GM03348 (cell line): Measurements from ENCODE around the gene RSPH9.

Experiments used
- DNase-seq: peaks from one replicate; pipeline ENCODE4 v3.0.0; 2012; ENCODE audit warnings: low spot score

Gene RSPH9

DNA sequence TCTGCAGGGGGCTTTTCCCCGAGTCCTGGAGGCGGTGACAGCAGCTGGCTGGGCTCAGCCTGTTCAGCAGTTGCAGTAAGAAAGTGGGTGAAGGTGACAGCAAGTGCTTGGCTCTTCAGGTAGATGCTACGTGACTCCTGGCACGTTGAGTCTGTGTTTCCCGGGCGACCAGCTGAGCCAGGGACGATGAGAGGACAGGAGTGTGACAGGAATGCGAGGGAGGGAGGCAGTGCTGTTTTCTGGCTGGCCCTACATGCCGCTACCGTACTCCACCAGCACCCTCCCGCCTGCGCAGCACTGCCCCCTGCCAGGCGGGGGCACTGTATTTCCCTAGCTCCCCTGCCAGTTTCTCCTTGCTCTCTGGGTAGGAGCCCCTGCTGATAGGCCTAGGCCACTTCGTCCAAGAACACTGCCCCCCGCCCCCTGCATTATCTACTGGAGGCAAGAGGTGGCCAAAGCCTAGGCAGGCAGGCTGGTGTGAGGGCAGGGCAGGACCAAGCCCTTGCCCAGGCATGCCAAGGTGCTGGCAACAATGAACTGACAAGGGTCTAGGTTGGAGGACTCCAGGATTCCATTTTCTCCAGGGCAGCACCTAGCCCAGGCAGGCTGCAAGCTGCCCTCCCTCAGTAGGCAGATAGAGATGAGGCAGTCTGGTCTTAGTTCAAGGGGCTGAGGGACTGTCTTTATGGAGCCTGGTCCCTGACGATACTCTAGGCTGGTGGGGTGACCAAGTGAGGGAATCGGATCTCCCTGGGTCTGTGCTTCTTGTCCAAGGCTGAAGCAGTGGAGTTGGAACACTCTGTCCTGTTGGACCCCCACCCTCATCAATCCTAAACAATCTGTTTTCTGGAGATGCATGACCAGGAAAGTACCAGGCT, 23.6 kb downstream of the RSPH9 start:
- peak; percentile 83 for DNase-seq

DNA sequence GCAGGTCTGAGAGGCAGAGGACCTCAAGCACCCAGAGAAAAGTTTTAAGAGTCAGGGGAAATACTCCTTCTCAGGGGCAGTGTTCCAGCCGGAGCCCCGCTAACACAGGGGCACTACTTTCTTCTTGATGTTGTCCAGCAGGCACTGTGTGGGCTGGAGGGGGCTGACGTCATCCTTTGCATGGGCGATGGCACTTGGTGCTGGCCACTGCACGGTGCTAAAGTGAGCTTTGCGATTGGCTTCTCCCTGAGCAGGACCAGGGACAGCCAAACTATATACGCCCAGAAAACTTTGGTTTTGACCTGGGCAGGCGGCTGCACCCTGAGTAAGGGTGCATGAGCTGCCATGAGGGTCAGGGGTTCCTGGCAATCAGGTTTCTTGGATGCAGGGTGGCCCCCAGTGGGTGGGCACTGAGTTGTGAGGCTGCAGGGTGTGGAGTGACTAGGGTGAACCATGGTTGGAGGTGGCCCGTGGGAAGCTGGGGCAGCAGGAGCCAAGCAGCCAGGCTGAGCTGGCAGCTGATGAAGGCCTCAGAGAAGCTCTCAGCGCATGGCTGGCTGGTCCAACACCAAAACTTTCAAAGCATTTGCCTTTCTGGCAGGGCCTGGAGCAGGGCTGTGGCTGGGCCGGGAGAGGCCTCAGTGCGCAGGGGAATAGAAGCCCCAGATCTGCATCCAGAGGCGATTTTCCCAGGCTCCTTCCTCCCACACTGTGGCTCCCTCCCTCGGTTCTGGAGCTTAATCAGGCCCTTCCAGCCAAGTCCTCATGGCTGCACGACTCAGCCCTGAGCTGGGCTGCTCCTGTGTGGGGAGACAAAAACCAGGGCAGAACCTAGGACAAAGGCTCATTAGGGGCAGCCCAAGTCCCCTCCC, 24.4 kb downstream of the RSPH9 start:
- peak; percentile 81 for DNase-seq

DNA sequence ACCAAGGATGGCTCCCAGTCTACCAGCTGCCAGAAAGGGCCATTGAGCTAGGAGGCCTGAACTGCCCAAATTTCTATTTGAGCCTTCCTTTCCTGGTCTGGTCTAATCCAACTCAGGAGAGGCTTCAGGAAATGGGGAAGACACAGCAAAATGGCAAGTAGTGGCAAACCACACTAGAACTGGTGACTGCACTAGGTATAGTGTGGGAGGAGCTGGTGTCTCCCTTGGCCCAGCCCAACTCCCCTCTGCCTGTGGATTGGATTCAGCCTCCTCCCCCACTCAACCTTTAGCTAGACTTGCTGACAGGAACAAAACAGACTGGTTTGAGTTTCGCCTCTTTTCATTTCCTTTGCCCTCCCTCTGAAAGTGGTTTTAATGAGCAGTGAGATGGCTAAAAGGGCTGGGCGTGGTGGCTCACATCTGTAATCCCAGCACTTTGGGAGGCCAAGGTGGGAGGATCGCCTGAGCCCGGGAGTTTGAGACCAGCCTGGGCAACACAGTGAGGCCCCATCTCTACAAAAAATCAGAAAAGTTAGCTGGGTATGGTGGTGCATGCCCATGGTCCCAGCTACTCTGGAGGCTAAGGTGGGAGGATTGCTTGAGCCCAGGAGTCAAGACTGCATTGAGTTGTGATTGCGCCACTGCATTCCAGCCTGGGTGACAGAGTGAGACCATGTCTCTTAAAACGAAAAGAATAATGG, 25.2 kb downstream of the RSPH9 start:
- DNase-seq = no peak

DNA sequence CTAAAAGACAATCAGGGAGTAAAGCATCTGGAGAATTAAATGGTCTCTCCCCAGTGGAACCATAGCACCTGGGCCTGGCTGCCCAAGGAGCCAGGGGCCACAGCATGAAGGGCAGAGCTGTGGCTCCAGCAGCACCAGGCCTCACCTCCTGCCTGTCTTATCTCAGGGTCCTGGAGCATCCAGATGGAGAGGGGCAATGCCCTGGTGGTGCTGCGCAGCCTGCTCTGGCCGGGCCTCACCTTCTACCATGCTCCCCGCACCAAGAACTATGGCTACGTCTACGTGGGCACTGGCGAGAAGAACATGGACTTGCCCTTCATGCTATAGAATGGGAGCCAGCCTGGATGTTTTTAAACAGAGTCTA, 25.8 kb downstream of the RSPH9 start:
- no peak for DNase-seq

DNA sequence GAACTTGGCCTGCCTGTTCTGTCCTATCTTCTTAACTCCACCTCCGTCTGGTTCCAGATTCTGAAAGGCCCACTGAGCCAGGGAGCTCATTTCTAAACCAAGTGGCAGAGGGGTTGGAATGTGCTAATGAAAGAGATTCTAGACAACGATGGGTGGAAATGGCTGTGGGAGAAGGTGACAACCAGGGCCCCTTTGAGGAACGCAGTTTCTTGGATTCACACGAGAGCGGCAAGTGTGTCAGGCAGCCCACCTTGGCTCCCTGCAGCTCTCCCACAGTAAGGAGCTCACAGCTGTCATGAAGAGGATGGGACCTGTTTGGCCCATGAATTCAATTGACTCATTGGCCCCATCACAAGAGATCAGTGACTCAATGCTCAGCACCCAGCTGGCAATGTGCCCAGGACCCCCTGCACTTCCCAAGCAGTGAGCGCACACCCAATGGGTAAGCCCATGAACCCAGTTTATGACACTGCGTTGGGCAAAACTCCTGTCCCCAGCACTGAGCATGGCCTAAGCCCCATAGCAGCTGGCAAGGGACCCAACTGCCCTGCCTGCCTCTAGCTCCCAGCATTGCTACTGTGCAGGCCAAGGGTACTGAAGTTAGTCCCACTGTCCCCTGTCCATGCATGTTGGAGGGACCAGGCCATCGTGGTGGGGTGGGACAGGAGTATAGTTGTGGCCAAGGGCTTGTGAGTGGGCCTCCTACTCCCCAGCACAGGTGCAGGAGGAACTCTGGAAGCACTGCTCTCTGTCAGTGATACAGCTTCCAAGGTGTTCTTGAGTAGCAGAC, 26.4 kb downstream of the RSPH9 start:
- DNase-seq = no peak

DNA sequence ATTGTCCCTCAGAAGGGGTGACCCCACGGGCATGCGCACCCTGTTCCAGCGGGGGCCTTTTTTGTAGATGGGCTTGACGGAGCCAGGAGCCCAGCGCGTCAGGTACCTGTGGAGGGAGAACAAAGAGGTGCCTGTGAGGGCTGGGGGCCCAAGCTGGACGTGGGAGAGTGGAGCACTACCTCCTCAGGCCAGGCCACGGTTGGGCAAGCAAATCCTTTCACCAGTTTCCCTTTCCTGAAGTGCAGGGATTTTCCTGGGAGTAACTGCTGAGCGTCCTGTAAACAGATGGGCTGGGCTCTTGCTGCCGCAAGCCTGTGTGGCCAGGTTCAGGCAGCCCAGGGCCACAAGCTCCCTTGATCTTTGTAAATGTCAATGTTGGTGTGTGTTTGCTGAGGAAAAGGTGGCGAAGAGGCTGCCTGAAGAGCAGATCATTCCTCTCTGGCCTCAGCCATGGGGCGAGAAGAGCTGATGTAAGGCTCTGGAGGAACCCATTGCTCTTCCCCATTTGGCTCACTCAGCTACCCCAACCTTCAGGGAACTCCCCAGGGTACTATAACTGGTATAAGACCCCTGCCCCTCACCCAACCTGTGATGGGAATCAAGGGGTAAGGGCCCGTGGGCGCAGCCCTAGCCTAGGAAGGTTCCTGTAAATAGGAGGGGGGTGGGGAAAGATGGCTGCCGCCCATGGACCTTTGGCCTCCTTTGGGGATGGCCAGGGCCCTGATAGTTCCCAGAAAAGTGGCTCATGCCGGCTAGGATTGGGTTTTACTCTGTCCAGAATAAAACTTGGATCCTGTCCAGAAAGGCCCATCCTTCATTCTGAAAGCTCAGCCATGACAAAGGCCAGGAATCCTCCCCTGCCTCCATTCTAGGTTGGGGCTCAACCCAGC, 27.2 kb downstream of the RSPH9 start:
- no peak for DNase-seq

DNA sequence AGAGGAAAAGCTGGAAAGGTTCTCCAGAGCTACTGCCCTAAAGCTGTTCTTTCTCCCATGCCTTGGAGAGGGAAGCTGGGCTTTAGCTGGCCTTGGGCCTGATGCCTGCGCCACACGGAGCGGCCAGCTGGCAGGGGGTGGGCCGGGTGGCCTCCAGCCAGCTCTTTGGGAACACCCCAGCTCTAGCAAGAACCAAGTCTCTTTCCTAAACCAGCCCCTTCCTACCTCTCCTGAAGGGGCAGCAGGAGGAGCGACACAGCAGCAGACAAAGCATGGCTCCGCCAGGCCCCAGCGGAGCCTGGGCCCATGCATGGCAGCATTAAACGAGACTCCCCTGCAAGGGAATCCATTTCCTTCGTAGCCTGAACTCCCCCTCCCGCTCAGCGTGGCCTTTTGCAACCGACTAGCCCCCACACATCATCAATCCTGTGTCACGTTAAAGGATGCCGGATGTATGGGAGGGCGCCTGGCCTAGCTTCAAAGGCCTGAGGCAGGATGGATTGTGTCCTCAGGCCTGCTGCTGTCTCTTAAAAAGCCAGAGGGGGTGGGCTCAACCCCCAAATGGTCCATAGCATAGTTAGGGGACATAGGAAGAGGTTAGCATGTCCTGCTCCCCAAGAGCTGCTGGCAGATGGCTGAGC, 28.7 kb downstream of the RSPH9 start:
- no peak for DNase-seq

DNA sequence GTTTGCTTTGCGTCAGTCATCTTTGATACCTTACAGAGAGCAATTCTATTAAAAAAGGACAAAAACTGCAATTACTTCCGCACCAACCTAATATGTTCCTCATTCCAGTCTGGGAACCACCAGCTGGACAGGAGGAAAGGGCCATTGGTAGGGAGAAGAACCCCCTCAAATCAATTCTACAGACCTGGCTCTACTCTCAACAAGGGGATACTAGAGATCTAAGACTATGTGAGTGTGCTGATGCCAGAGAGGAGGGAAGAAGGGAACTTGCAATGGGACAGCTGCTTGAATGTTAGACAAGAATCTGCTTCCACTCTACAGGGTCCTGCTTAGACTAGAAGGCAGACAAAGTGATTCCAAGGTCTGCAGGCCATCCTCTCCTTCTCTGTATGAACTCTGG, 29.5 kb downstream of the RSPH9 start:
- DNase-seq = no peak

DNA sequence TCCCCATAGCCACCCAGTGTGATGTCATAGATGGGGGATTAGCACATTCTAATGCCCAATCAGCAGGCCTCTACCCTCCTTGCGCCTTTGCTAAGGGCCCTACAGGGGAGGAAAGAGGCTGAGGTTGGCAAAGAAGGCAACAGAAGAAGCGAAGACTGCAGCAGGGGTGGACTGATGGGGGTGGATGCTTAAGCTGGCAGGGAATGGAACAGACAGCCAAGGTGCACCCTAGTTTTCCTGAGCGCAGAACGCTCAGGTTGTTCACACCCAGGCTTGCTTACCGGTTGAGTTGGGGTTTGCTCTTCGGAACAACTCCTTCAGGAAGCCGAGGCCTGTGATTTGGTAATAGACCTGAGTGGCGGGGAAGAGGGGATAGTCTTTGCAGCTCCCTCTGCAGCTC, 30.1 kb downstream of the RSPH9 start:
- DNase-seq = no peak

DNA sequence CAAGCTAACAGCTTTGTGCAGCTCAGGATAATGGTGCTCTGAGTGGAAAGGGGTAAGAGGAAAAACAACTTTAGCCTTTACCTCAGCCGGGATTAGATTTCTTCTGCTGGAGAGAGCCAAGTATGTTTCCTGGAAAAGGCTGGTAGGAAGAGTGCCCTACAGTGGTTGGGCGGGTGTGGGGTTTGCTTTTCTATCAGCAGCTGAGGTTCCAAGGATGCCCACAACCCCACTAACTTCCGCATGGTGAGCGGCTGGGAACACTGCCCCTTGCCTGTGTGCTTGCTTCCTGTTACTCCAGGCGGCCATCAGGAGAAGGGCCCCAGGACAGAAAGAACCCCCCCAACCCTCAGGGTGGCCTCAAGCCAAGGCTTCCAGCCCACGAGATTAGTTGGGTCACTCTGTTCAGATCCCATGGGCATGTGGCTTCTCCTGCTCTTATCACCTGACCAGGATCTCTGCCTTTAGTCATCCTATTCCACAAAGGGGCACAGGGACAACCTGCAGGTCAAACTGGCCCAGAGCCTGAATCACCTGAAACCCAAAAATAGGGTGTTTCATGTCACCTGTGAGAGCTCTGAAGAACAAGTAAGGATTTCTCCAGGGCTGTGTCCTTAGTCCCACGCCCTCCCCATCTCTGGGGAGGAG, 32.2 kb downstream of the RSPH9 start:
- no peak for DNase-seq

DNA sequence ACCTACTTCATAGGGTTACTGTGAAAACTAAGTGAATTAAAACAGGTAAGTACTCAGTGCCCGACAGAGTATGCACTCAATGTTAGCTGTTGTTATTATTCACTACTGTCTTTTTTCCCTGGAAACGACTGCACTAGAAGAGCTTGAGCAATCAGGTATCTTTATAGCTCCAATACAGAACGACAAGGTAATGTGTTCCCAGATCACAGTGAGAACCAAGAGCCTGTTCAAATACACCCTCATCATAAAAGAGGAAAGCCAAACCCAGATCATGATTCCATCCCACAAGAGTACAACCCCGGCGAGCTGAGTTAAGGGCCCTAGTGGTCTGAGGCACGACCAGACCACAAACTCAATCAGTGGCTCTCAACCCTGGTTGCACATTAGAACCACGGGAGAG, 32.9 kb downstream of the RSPH9 start:
- DNase-seq = no peak

DNA sequence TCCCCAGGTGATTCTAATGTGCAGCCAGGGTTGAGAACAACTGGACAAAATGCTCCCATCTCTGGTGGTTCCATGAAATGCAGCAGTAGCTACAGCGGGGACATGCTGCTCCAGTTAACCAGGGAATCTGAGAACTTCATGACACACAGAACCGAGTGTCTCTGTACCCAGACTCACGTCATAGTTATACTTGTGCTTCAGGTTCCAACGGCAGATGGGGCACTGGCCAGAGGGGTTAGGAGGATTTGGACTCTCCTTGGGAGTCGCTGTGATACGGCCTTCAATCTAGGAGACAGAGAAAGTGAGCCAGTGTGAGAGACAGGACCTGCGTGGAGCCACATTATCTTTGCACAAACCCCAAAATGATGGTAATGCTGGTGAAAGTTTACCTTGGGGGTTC, 33.5 kb downstream of the RSPH9 start:
- DNase-seq = no peak

DNA sequence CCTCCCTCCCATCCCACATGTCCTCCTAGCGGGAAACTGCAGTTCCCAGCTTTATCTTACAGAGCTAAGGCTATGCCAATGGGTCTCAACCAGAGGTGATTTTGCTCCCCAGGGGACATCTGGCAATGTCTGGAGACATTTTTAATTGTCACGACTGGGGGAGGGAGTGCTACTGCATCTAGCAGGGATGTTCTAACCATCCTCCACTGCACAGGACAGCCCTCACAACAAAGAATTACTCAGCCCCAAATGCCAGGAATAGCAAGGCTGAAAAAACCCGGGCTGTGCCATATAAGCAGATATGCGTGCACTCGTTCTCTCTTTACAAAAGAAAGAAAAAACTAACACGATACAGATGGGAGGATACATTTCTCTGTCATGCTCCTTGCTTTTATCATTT, 34.2 kb downstream of the RSPH9 start:
- no peak for DNase-seq

DNA sequence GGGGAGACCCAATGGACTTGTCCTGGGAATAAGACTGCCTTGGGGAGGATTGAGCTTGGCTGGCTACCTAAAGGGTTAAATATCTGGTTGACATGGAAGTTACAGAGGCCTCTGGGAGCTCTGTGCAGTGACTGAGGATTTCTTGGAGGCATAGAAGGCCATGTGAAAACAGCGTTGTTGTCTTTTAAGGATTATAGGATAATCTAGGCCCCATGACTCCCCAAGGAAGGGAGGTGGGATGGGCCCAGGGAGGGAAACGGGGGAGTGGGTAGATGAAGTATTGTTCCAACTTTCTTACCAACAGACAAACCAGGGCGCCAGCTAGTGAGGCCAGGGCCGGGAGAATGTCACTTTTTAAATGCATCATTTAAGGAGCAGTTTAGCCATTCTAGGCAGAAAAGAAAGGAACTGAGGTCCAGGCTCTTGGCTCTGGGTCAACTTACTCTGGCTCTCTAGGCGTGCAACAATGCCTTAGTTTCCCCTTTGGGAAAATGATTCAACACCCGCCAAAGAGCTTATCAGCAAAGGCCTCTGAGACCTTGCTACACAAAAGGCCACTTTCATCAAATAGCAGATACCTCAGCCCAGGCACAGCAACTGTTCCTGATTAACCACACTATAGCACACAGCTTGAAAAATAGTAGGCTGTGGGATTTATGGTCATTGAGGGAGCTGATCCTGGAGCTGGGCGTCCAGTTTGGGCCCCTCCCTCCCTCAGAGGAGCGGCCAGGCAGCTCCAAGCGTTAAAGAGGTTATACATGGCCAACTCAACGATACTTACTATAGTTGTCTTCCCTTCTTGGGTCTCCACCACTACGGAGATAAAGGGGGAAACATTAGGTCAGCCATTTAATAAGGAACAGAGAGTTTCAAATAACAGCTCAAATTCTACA, 35.7 kb downstream of the RSPH9 start:
- no peak for DNase-seq

DNA sequence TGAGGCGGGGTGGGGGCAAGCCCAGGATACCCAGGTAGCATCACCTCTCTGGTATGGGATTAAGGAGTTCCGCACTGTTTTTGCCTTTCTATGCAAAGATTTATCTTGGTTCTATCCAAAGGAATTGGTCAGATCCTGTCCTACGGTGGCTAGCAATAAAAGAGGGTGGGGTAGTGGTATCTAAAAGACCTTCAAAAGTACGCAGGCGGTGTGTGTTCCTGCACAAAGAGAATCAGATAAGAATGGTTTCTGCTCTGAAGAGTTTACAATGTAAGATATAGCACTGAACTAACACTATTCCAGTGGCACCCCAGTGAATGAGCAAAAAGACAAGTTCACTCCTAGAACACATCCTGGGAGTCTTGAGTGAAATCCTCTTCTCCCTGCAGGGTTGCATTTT, 36.5 kb downstream of the RSPH9 start:
- DNase-seq = no peak

DNA sequence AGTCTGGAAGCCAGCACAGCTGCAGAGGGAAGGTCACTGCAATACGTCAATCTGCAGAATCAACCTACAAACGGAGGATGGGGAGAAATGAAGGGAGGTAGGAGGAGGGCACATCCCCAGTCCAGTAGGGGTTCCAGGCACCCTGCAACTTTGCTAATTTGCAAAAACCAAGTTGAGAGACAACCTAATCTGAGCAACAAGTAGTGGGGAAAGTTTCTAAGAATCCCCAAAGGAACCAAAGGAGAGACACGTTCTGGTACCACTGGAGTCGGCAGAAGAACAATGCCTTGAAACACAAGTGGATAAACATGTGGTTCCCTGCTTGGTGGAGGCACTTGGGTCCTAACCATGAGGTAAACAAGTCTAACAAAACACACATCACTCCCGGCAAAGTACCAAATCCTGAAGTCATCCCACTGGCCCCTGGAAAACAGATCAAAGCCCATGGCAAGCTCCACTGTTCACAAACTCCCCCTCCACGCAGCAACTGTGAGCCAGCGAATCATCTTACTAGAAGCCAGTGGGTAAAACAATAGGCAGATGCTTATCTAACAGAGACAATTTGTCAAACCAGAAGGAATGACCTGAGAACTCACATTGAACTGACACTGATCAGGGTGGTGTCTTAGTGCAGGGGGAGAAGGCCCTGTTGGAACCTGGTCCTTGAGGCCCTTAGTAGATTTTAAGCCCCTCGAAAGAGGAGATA, 38.0 kb downstream of the RSPH9 start:
- no peak for DNase-seq

DNA sequence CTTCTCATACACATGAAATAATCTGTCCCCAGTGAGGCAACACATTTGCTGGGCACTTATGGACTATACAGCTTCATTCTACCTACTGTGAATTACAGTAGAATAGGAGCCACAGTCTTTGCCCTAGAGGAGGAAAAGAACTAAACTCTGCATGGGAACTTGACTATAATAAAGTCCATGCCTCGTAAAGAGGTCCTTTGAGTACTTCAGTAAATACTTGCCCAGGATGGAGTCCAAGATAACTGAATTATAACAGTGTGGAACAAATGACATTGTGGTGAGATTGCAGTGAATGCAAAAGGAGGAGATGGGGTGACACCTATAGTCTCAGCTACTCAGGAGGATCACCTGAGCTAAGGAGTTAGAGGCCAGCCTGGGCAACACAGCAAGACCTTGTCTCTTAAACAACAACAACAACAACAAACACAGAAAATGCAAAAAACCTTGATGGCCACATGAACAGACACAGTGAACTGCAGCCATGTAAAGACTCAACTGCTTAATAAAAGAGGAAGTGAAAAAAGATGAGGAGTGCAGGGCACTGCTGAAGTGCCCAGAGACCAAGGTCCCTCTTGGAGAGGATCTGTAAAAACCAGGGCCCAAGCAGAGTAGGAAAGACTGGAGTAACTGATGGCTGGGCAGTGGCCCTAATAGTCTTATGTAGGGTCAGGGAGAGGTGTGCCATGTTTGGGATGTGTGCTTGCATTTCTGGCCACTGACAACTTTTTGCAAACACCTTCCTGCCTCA, 39.0 kb downstream of the RSPH9 start:
- DNase-seq = no peak

DNA sequence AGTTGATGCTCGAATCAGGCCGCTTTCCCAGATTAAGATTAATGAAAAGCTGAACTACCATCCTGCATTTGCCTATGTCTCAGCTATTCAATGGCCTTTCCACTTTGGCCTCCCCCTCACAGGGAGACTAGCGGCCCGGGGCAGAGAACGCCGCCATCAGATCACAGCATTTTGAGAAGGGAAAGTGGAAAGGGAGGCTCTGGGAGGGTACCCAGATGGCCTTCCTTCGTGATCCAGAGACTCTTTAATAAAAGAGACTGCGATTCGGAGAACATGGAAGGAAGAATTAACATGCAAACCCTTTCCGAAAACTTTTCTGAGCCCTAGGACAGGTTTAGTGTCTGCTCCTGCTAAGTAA, 42.2 kb downstream of the RSPH9 start:
- peak; percentile 18 for DNase-seq
